Central memory CD8-positive, alpha-beta T cell (primary cell): ENCODE data around the gene L1TD1.
"Not testable (repeated sequence)": the region's sequence is repeated elsewhere in the genome, so short reads cannot be mapped to it uniquely, and the experiment has no call there.

Experiments
- ATAC-seq: fragments of 150-1000 bp; cut with Tn5 transposase; replicated peaks from 2 replicates; pipeline ENCODE4 v1.10.0; 2022; ENCODE audit warnings: mild to moderate bottlenecking, moderate FRiP score, moderate number of reproducible peaks; ENCODE audit not compliant: poor library complexity, severe bottlenecking; ENCODE audit errors: extremely low read depth
- DNase-seq, 2 donors: peaks; one replicate each; pipeline ENCODE4 v3.0.0; 2021; ENCODE audit warnings: low spot score in 2 of 2
- H3K27ac Mint-ChIP-seq: one replicate; pipeline ENCODE4 v1.8.0; 2022; ENCODE audit warnings: low read depth, mild to moderate bottlenecking, moderate library complexity, mixed read lengths
- H3K27me3 Mint-ChIP-seq: one replicate; pipeline ENCODE4 v1.8.0; 2022; ENCODE audit warnings: mixed read lengths
- H3K36me3 Mint-ChIP-seq: one replicate; pipeline ENCODE4 v1.8.0; 2022; ENCODE audit warnings: mild to moderate bottlenecking, moderate library complexity, mixed read lengths; ENCODE audit not compliant: insufficient read depth
- H3K4me1 Mint-ChIP-seq: one replicate; pipeline ENCODE4 v1.8.0; 2022; ENCODE audit warnings: mixed read lengths
- H3K4me3 Mint-ChIP-seq: one replicate; pipeline ENCODE4 v1.8.0; 2022; ENCODE audit warnings: mild to moderate bottlenecking, moderate library complexity, mixed read lengths
- H3K9me3 Mint-ChIP-seq: one replicate; pipeline ENCODE4 v1.8.0; 2022; ENCODE audit warnings: mixed read lengths

Gene L1TD1

DNA sequence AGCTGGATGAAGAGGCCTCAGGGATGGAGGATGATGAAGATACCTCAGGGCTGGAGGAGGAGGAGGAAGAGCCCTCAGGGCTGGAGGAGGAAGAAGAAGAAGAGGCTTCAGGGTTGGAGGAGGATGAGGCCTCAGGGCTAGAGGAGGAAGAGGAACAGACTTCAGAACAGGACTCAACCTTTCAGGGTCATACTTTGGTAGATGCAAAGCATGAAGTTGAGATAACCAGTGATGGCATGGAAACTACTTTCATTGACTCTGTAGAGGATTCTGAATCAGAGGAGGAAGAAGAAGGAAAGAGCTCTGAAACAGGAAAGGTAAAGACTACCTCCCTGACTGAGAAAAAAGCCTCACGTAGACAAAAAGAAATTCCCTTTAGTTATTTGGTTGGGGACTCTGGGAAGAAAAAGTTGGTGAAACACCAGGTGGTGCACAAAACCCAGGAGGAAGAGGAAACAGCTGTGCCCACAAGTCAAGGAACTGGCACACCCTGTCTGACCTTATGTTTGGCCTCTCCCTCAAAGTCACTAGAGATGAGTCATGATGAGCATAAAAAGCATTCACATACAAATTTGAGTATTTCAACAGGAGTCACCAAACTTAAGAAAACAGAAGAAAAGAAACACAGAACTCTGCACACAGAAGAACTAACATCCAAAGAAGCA lies 15.4 kb downstream of the L1TD1 start:
- Mint-ChIP-seq H3K36me3 (peaks cover 2% of the 10 kb centered on the region), H3K27me3 (peaks cover 13% of the 10 kb centered on the region), H3K4me1 (peaks cover 5% of the 10 kb centered on the region), H3K4me3 (no peak overlapping the region), H3K27ac (no peak overlapping the region), H3K9me3 (peaks cover 14% of the 10 kb centered on the region)
- DNase-seq = no peak
- no peak for ATAC-seq

DNA sequence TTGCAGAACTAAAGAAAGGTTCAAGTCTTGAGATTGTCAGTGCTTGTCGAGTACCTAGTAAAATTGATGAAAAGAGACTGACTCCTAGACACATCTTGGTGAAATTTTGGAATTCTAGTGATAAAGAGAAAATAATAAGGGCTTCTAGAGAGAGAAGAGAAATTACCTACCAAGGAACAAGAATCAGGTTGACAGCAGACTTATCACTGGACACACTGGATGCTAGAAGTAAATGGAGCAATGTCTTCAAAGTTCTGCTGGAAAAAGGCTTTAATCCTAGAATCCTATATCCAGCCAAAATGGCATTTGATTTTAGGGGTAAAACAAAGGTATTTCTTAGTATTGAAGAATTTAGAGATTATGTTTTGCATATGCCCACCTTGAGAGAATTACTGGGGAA lies 16.3 kb downstream of the L1TD1 start:
- Mint-ChIP-seq H3K4me3 (no peak overlapping the region), H3K36me3 (peaks cover 2% of the 10 kb centered on the region), H3K27ac (no peak overlapping the region), H3K27me3 (peaks cover 13% of the 10 kb centered on the region), H3K4me1 (peaks cover 5% of the 10 kb centered on the region), H3K9me3 (peaks cover 14% of the 10 kb centered on the region)
- ATAC-seq (no peak), DNase-seq (no peak)

DNA sequence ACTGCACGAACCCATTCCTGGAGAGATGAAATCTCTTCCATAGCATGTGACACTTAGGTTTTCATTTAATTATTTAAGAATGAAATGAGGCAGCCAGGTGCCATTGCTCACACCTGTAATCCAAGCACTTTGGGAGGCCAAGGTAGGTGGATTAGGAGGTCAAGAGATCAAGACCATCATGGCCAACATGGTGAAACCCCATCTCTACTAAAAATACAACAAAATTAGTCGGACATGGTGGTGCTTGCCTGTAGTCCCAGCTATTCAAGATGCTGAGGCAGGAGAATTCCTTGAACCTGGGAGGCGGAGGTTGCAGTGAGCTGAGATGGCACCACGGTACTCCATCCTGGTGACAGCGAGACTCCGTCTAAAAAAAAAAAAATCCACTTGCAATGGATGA lies 17.8 kb downstream of the L1TD1 start:
- Mint-ChIP-seq H3K4me3 (no peak overlapping the region), H3K27ac (no peak overlapping the region), H3K36me3 (peaks cover 2% of the 10 kb centered on the region), H3K9me3 (peaks cover 14% of the 10 kb centered on the region), H3K4me1 (peaks cover 5% of the 10 kb centered on the region), H3K27me3 (peaks cover under 1% of the 10 kb centered on the region)
- DNase-seq (no peak), ATAC-seq (no peak)

DNA sequence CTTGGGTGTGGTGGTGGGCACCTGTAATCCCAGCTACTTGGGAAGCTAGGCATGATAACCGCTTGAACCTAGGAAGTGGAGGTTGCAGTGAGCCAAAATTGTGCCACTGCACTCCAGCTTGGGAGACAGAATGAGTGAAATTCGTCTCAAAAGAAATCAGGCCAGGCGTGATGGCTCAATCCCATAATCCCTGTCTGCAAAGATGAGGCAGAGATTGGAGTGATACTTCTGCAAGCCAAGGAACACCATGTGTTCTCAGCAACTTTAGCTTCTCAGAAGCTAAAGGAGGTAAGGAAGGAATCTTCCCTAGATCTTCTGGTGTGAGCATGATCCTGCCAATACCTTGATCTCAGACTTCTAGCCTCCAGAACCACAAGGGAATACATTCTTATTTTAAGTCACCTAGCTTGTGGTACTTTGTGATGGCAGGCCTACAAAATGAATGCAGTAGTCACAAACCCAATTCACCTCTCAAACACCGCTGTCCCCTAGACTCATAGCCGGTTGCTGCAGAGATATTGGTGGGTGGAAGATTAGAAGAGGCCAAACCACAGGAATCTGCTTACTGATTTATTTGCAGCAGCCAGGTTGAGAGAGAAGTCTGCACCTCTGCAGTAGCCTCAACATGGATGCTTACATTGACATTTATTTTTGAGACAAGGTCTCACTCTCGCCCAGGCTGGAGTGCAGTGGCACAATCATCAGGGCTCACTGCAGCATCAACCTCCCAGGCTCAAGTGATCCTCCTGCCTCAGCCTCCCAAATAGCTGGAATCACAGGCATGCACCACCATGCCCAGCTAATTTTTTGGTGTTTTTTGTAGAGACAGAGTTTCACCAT lies 18.6 kb downstream of the L1TD1 start:
- Mint-ChIP-seq H3K4me1 (peaks cover 5% of the 10 kb centered on the region), H3K4me3 (no peak overlapping the region)
- no peak for ATAC-seq

DNA sequence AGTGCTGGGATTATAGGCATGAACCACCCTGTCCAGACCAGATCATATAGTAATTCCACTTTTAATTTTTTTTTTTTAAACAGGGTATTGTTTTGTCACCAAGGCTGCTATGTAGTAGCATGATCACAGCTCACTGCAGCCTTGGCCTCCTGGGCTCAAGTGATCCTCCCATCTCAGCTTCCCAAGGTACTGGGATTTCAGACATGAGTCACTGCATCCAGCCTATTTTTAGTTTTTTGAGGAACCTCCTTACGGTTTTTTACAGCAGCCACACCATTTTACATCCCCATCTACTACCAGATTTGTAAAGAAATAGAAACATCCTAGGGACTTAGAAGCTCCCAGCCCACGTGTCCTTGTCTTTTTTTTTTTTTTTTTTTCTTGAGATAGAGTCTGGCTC lies 24.0 kb downstream of the L1TD1 start:
- Mint-ChIP-seq H3K4me3 (no peak overlapping the region), H3K36me3 (no peaks in the 10 kb centered on the region), H3K27me3 (no peaks in the 10 kb centered on the region), H3K9me3 (no peaks in the 10 kb centered on the region), H3K4me1 (no peaks in the 10 kb centered on the region), H3K27ac (no peak overlapping the region)
- DNase-seq (no peak), ATAC-seq (no peak)

More for the DNA sequence above, 18.6 kb downstream of the L1TD1 start:
- H3K27me3 Mint-ChIP-seq = no peaks in the 10 kb centered on the region
- peaks cover 14% of the 10 kb centered on the region for H3K9me3 Mint-ChIP-seq
- no peak overlapping the region for H3K27ac Mint-ChIP-seq
- no peak for DNase-seq
- peaks cover 2% of the 10 kb centered on the region for H3K36me3 Mint-ChIP-seq

DNA sequence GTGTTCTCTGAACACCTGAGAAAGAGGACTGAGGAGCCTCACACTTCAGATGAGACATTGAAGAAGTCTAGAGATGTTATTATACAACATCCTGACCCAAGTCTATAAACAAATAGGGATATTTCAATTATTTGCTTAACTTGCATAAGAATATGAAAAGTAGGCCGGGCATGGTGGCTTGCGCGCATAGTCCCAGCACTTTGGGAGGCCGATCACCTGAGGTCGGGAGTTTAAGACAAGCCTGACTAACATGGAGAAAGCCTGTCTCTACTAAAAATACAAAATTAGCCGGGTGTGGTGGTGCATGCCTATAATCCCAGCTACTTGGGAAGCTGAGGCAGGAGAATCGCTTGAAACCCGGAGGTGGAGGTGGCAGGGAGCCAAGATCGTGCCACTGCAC lies 25.8 kb downstream of the L1TD1 start:
- ATAC-seq, H3K4me3 Mint-ChIP-seq, H3K4me1 Mint-ChIP-seq, H3K27ac Mint-ChIP-seq, H3K36me3 Mint-ChIP-seq, H3K27me3 Mint-ChIP-seq, H3K9me3 Mint-ChIP-seq, DNase-seq: not testable (repeated sequence)

DNA sequence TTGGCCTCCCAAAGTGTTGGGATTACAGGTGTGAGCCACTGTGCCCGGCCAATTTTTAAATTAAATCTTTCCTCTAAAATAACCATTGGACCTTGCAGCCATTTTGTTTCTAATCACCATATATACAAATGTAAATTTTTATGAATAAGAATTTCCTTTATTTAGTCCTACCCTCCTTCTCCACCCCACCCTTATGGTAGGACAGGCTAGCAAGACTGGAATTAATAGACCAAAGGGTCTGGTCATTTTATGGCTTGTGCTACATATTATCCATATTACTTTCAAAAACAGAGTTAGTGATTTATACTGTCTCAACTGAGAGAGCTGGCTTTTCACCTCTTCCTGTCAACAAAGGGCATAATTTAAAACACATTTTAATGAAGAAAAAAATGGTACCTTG lies 26.5 kb downstream of the L1TD1 start:
- Mint-ChIP-seq H3K9me3 (no peaks in the 10 kb centered on the region), H3K36me3 (no peaks in the 10 kb centered on the region), H3K27ac (no peak overlapping the region), H3K4me3 (no peak overlapping the region), H3K4me1 (no peaks in the 10 kb centered on the region), H3K27me3 (no peaks in the 10 kb centered on the region)
- no peak for DNase-seq
- no peak for ATAC-seq

DNA sequence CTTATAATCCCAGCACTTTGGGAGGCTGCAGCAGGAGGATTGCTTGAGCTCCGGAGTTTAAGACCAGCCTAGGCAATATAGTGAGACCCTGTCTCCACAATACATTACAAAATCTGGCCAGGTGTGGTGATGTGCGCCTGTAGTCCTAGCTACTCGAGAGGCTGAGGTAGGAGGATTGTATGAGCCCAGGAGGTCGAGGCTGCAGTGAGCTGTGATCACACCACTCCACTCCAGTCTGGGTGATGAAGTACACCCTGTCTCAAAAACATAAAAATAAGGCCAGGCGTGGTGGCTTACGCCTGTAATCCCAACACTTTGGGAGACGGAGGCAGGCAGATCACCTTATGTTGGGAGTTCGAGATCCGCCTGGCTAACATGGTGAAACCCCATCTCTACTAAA lies 27.7 kb downstream of the L1TD1 start:
- DNase-seq (no peak), ATAC-seq (no peak)
- no peak overlapping the region for H3K27ac Mint-ChIP-seq
- H3K27me3 Mint-ChIP-seq = peaks cover 1% of the 10 kb centered on the region
- no peaks in the 10 kb centered on the region for H3K9me3 Mint-ChIP-seq
- H3K4me3 Mint-ChIP-seq = no peak overlapping the region
- no peaks in the 10 kb centered on the region for H3K4me1 Mint-ChIP-seq
- no peaks in the 10 kb centered on the region for H3K36me3 Mint-ChIP-seq

DNA sequence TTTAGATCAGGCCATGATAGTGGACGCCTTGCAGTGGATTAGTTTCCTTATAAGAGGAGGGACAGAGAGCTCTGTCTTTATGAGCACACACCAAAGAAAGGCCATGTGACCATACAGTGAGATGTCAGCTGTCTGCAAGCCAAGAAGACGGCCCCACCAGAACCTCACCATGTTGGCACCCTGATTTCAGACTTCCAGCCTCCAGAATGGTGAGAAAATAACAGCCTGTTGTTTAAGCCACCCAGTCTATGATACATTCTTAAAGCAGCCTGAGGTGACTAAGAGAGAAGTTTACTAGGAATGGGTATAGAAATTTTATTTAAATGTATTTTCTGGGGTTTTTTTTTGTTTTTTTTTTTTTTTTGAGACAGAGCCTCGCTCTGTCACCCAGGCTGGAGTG lies 29.5 kb downstream of the L1TD1 start:
- no peaks in the 10 kb centered on the region for H3K36me3 Mint-ChIP-seq
- H3K27me3 Mint-ChIP-seq = peaks cover 20% of the 10 kb centered on the region
- H3K4me1 Mint-ChIP-seq = no peaks in the 10 kb centered on the region
- no peak overlapping the region for H3K27ac Mint-ChIP-seq
- H3K9me3 Mint-ChIP-seq = no peaks in the 10 kb centered on the region
- ATAC-seq (no peak), DNase-seq (no peak)
- H3K4me3 Mint-ChIP-seq = no peak overlapping the region

DNA sequence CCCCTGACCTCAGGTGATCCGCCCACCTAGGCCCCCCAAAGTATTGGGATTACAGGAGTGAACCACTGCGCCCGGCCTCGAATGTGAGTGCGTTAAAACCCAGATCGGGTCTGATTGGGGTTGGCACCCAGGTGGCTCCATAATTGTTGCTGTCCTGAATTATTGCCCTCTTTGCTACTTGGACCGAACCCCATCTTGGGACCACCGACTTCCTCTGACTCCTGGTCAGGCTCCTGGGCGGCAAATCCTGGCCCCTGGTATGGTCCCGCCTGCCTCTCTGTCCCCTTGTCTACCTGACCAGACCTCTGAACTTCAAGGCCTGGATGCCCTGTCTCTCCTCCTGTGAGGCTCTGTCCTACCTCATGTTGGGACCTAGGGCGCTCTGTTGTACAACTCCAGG lies 32.8 kb downstream of the L1TD1 start:
- Mint-ChIP-seq H3K27me3 (peaks cover 33% of the 10 kb centered on the region), H3K4me1 (no peaks in the 10 kb centered on the region), H3K36me3 (no peaks in the 10 kb centered on the region), H3K27ac (no peak overlapping the region), H3K9me3 (no peaks in the 10 kb centered on the region), H3K4me3 (no peak overlapping the region)
- DNase-seq (no peak), ATAC-seq (no peak)

DNA sequence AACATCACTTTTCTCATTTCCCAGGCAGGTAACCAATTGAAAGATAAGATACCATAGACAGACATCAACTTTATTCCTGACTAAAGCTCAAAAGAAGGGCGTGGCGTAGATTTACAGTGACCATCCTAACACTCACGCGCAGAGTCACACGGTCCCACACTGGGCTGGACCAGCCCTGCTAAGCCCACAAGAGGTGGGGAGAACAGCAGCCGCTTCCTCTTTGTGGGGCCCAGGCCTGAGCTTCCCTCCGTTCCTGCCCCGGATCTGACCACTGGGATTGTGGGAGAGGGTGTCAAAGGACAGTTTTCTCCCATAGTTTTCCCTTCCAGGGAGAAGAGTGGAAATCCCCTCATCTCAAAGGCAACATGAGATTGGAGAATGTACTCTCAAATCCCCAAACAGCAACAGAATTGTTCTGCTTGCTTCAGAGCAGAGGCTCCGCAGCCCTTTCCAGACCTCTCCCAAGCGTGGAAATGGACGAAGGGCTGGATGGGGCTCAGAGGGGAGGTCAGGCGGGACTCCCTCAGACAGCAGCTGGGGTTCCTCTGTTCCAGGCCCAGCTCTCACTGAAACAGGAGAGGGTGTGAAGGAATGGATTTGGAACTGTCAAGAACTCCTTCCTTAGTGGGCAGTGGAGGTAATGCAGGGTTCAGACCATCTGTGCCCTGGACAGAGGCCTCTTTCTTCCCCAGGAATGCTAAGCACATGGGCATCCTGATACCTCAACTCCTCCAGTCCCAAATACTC lies 33.7 kb downstream of the L1TD1 start:
- no peak overlapping the region for H3K27ac Mint-ChIP-seq
- DNase-seq (no peak), ATAC-seq (no peak)
- H3K27me3 Mint-ChIP-seq = peaks cover 40% of the 10 kb centered on the region
- no peak overlapping the region for H3K4me3 Mint-ChIP-seq
- no peaks in the 10 kb centered on the region for H3K9me3 Mint-ChIP-seq
- no peaks in the 10 kb centered on the region for H3K4me1 Mint-ChIP-seq
- H3K36me3 Mint-ChIP-seq = no peaks in the 10 kb centered on the region

DNA sequence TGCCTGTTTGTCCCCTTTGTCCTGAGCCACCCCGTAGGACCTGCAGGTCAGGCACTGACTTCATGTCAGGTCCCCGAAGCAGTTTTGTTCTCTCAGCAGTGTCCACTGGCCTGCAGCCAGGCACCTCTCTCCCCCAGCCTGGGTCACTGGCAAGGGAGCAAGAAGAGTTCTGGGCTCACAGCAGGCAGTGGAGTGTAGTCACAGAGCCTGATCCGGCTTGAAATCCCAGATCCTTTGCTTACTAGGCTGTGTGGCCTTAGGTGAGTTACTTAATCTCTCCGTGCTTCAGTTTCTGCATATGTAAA lies 34.2 kb downstream of the L1TD1 start:
- Mint-ChIP-seq H3K27ac (no peak overlapping the region), H3K9me3 (no peaks in the 10 kb centered on the region), H3K36me3 (no peaks in the 10 kb centered on the region), H3K27me3 (peaks cover 45% of the 10 kb centered on the region), H3K4me3 (no peak overlapping the region), H3K4me1 (peaks cover 2% of the 10 kb centered on the region)
- ATAC-seq = no peak
- DNase-seq = no peak

DNA sequence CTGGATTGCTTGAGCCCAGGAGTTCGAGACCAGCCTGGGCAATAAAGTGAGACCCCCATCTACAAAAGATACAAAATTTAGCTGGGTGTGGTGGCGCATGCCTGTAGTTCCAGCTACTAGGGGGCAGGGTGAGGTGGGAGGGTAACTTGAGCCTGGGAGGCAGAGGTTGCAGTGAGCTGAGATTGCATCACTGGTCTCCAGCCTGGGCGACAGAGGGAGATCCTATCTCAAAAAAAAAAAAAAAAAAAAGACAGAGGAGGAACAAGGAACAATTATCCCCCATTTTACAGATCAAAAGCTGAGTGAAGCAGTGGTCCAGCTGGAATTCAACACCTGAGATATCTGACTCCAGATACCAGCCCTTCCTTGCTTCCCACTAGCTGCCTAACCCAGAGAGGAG lies 34.8 kb downstream of the L1TD1 start:
- Mint-ChIP-seq H3K4me1 (peaks cover 4% of the 10 kb centered on the region), H3K4me3 (no peak overlapping the region), H3K36me3 (no peaks in the 10 kb centered on the region), H3K9me3 (no peaks in the 10 kb centered on the region), H3K27me3 (peaks cover 52% of the 10 kb centered on the region), H3K27ac (no peak overlapping the region)
- DNase-seq = no peak
- ATAC-seq = no peak
